Measurements from ENCODE around the gene BCL2.

DNA sequence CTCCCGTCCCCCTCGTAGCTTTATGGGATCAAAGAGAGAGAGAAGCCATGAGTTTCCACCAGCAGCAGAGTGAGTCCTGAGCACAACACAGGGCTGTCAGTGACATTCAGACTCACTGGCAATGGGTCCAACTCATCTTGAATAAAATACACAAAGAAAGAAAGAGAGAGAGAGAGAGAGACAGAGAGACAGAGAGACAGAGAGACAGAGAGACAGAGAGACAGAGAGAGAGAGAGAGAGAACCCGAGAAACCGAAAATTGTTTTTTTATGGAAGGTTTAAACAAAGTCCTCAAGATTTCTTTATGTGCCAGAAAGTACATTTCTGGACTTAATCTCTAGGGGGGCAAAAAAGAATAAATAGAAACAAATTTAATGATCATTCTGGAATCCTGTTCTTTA, 11.5 kb upstream of the BCL2 start:
- TF ChIP-seq, protein P1, sequence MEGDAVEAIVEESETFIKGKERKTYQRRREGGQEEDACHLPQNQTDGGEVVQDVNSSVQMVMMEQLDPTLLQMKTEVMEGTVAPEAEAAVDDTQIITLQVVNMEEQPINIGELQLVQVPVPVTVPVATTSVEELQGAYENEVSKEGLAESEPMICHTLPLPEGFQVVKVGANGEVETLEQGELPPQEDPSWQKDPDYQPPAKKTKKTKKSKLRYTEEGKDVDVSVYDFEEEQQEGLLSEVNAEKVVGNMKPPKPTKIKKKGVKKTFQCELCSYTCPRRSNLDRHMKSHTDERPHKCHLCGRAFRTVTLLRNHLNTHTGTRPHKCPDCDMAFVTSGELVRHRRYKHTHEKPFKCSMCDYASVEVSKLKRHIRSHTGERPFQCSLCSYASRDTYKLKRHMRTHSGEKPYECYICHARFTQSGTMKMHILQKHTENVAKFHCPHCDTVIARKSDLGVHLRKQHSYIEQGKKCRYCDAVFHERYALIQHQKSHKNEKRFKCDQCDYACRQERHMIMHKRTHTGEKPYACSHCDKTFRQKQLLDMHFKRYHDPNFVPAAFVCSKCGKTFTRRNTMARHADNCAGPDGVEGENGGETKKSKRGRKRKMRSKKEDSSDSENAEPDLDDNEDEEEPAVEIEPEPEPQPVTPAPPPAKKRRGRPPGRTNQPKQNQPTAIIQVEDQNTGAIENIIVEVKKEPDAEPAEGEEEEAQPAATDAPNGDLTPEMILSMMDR (IDR thresholded peaks at IDR 0.05) = no peak
- TF ChIP-seq EZH2 (IDR thresholded peaks at IDR 0.05) = no peak
